K562 (cell line): Measurements from ENCODE around the gene HEPHL1. TPM values are rescaled to one million over a fixed set of nuclear protein-coding genes. Genes with fewer than 3 reads are reported as not detected.

Experiments used
- ATAC-seq: fragments of 200-7000 bp; cut with Tn5 transposase; 3 replicates; pipeline ENCODE4 v1.9.1; 2020; ENCODE audit warnings: moderate library complexity
- BruUV-seq: library from RNA; stranded (reverse); fragments of 400-500 nt; replicated peaks from 2 replicates; lab custom pipeline; 2021; lab: Mats Ljungman, UMichigan
- CTCF ChIA-PET: fragments of 300-600 bp; formaldehyde crosslinking; extraction: SDS; loops from one replicate; lab custom pipeline; 2021; ENCODE audit warnings: low intra/inter-chr PET ratio; lab: Yijun Ruan, JAX
- POLR2A ChIA-PET: fragments of 300-600, 350-650 bp; sonication (Branson Sonifier 250); formaldehyde crosslinking; extraction: SDS; loops from one replicate; lab custom pipeline; 2021; ENCODE audit warnings: antibody characterized with exemption, inconsistent platforms; lab: Yijun Ruan, JAX
- DNase-seq, 4 experiments: peaks; one replicate each; pipeline versions ENCODE4 v3.0.0 to v3.0.0-alpha.2; 2011 to 2018; ENCODE audit warnings: low spot score in 3 of 4, mixed read lengths in 3 of 4; ENCODE audit errors: extremely low read depth in 1 of 4
- FAIRE-seq: peaks from 2 replicates; lab custom pipeline; 2011; peaks lifted over from hg19 to GRCh38; lab: Jason Lieb, UNC
- H2AFZ ChIP-seq: 2 replicates; pipeline ENCODE4 v1.6.0; 2011; ENCODE audit warnings: low read depth, low read length, control low read depth, inconsistent platforms
- H3K27ac ChIP-seq: fragments of 200-600 bp; 3 replicates; pipeline ENCODE4 v1.8.0; 2011; ENCODE audit warnings: low read depth, mild to moderate bottlenecking, control low read depth, inconsistent platforms, low read length, moderate library complexity, mixed read lengths; ENCODE audit errors: extremely low read depth
- H3K27me3 ChIP-seq, 2 experiments: fragments of 300-600 bp in 1 of 2; 2 replicates in 1 of 2; 3 replicates in 1 of 2; pipeline versions ENCODE4 v1.6.0 to v1.8.0; 2011; ENCODE audit warnings: inconsistent platforms in 2 of 2, low read length in 2 of 2, mild to moderate bottlenecking in 1 of 2, mixed read lengths in 1 of 2, moderate library complexity in 1 of 2; ENCODE audit not compliant: control insufficient read depth in 2 of 2, insufficient read depth in 2 of 2
- H3K36me3 ChIP-seq: fragments of 300-600 bp; 3 replicates; pipeline ENCODE4 v1.8.0; 2011; ENCODE audit warnings: mild to moderate bottlenecking, low read length, inconsistent platforms; ENCODE audit not compliant: control insufficient read depth, insufficient read depth
- H3K4me1 ChIP-seq, 2 experiments: fragments of 200-600 bp in 1 of 2; replicated peaks in 1 of 2; 2 replicates in 1 of 2; 3 replicates in 1 of 2; pipeline versions ENCODE4 v1.5.1 to v1.8.0; 2011; ENCODE audit warnings: inconsistent platforms in 2 of 2, low read length in 2 of 2, mild to moderate bottlenecking in 1 of 2, mixed read lengths in 1 of 2, moderate library complexity in 1 of 2; ENCODE audit not compliant: control insufficient read depth in 2 of 2, insufficient read depth in 2 of 2
- H3K4me2 ChIP-seq: 2 replicates; pipeline ENCODE4 v1.6.1; 2011; ENCODE audit warnings: low read length, control low read depth, inconsistent platforms, mixed read lengths; ENCODE audit not compliant: insufficient read depth
- H3K4me3 ChIP-seq: fragments of 200-600 bp; sonication (generic), shearing (Covaris generic); 2 replicates; pipeline ENCODE4 v1.5.1; 2016; ENCODE audit warnings: control low read depth, inconsistent platforms
- H3K79me2 ChIP-seq: fragments of 200-600 bp; 3 replicates; pipeline ENCODE4 v1.8.0; 2011; ENCODE audit warnings: low read length, inconsistent platforms; ENCODE audit not compliant: control insufficient read depth, insufficient read depth
- H3K9ac ChIP-seq, 2 experiments: 2 replicates each; pipeline versions ENCODE4 v1.6.0 to v1.6.1; 2011; ENCODE audit warnings: low read depth in 2 of 2, low read length in 2 of 2, control low read depth in 1 of 2, inconsistent platforms in 1 of 2, mild to moderate bottlenecking in 1 of 2, mixed read lengths in 1 of 2; ENCODE audit not compliant: insufficient read depth in 1 of 2
- H3K9me1 ChIP-seq: one replicate; pipeline ENCODE4 v1.6.0; 2011; ENCODE audit warnings: inconsistent platforms, mild to moderate bottlenecking, low read length, moderate library complexity; ENCODE audit not compliant: control insufficient read depth, insufficient read depth
- H3K9me3 ChIP-seq: replicated peaks from 2 replicates; pipeline ENCODE4 v1.5.1; 2011; ENCODE audit warnings: low read depth, low read length, inconsistent platforms; ENCODE audit not compliant: control insufficient read depth, insufficient read depth
- H4K20me1 ChIP-seq: replicated peaks from 2 replicates; pipeline ENCODE4 v1.6.1; 2011; ENCODE audit warnings: low read length, inconsistent platforms, mixed read lengths; ENCODE audit not compliant: control insufficient read depth, insufficient read depth
- KDM1A ChIP-seq, 2 experiments: fragments of 450-650 bp; IDR thresholded peaks; 2 replicates each; pipeline ENCODE4 v1.6.1; 2016; ENCODE audit warnings: mild to moderate bottlenecking in 2 of 2
- SMAD1 ChIP-seq: fragments of 150-350 bp; IDR thresholded peaks from 2 replicates; pipeline ENCODE4 v1.6.1; 2014; ENCODE audit warnings: low read length, low read depth; ENCODE audit not compliant: partially characterized antibody
- TRIM24 ChIP-seq, 2 experiments: fragments of 450-650 bp; IDR thresholded peaks; 2 replicates each; pipeline ENCODE4 v1.6.1; 2016
- WGBS: fragments of 100-300 bp; shearing (Covaris generic); methylation state at CpG from one replicate; pipeline ENCODE4 v1.1.6; 2016; ENCODE audit warnings: low coverage, mixed read lengths; ENCODE audit not compliant: insufficient coverage; ENCODE audit errors: missing lambda C conversion rate; 5-methylcytosine and 5-hydroxymethylcytosine counted together
- in situ Hi-C: fragments of 300-500 bp; cut with MboI; formaldehyde crosslinking; loops from 4 replicates; pipeline ENCODE4 v1.15.0; 2018; ENCODE audit warnings: inconsistent platforms, mixed read lengths
- intact Hi-C: fragments of 100-400 bp; cut with micrococcal nuclease; formaldehyde crosslinking; loops from 2 replicates; pipeline ENCODE4 v1.14.2; 2022
- polyA plus RNA-seq, 8 experiments: library from polyadenylated mRNA; depleted of rRNA in 4 of 8; stranded (reverse) in 5 of 8; unstranded in 3 of 8; fragments of >200 nt; fragmentation: Nextera tagmentation in 2 of 8; fragmentation: Illumina TruSeq in 1 of 8; extraction: Ambion mirVana in 2 of 8; extraction: Trizol in 1 of 8; gene quantifications; 2 replicates each; pipeline versions ENCODE4 v1.2.1 to v1.2.3, GENCODE V29; 2011 to 2014; ENCODE audit warnings: inconsistent platforms in 1 of 8, missing spikeins in 1 of 8
- total RNA-seq, 7 experiments: library from RNA; depleted of rRNA in 6 of 7; stranded (reverse); fragments of >200 nt in 6 of 7; fragmentation: Illumina TruSeq in 2 of 7; extraction: Trizol in 2 of 7; gene quantifications; 2 replicates each; pipeline versions ENCODE4 v1.2.1 to v1.2.3, GENCODE V29; 2011 to 2021; ENCODE audit warnings: low replicate concordance in 1 of 7
- TF ChIP-seq, protein P1 (sequence below): conservative IDR thresholded peaks from 2 replicates; pipeline ENCODE4 v1.6.1; 2011; ENCODE audit warnings: low read depth, mild to moderate bottlenecking, low read length; ENCODE audit not compliant: control insufficient read depth
- TF ChIP-seq, protein P2 (sequence below): fragments of 200-600 bp; sonication (generic); IDR thresholded peaks from one replicate; pipeline ENCODE4 v1.6.1; 2012; ENCODE audit warnings: mild to moderate bottlenecking, low read depth, low read length, inconsistent platforms

HEPHL1 gene
- total and polyA plus RNA-seq, 9 of the 15 experiments (the other 6 are each of a cell fraction or from before 2014, with no cell fraction given), result 0.01 TPM; not detected in 8

DNA sequence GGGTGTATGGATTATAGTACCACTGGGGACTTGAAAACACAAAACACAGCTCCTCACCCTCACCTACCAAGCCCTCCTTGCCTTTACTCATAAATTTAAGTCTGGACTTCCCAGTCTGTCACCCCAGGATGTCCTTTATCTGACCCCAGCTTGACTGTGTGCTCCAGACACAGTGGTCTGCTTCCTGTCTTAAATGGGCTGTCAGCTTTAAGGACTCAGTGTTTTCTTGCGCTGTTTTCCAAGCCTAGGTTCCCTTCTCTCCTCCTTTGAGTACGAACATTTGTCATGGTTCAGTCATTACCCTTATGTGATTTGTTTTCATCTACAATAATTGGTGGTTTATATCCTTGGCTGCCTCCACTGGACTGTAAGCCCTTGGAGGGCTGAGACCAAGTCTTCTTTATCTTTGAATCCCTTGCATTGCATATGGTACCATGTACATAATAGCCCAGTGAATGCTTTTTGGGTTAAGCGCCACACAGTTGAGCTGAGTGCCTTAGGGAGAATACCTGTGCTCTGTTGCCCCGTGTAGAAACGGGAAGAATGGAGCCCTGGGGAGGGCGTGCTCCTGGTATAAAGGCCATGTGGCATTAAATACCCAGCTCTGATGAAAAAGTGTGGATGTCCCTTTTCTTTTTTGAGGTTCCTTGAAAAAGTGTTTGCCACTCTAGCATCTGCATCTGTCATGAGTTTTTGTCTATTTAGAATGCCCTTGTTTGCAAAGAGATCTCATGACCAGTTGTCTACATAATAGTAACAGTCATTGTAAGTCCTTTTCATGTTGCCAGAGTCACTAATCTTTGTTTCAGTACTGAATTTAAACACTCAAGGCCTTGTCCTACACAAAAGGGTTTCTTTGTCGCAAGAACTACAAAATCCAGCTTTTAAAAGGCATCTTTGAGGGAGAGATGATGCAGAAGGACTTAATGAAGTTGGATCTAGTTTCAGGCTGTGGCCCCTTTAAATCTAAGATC lies 121.4 kb downstream of the HEPHL1 start:
- Histone ChIP-seq H3K27ac (peak overlapping the region; percentile 76), H3K79me2 (peaks cover 85% of the 10 kb centered on the region), H2AFZ (peak overlapping the region; percentile 54), H3K4me2 (peak overlapping the region; percentile 87), H4K20me1 (no peaks in the 10 kb centered on the region), H3K9ac (peak overlapping the region; percentile 39 to 89), H3K36me3 (no peaks in the 10 kb centered on the region), H3K4me1 (peaks cover 15 to 37% of the 10 kb centered on the region in 2 experiments), H3K27me3 (no peaks in the 10 kb centered on the region), H3K9me3 (no peaks in the 10 kb centered on the region), H3K9me1 (no peaks in the 10 kb centered on the region), H3K4me3 (no peak overlapping the region)
- no TSS peak for BruUV-seq
- ChIA-PET POLR2A (interaction anchor here (1.0 to 1.7 kb wide), 5 partner anchors 11 to 401 kb away, joined by 3 to 8 read pairs (median 4); partner anchors contain the start of genes C11orf54, PANX1 and TAF1D), CTCF (no interaction called here)
- FAIRE-seq (peak; percentile 95), DNase-seq (peak in 2 of 4 experiments; percentile 73 to 80), ATAC-seq (peak; percentile 90)
- 43% methylated on average over 7 of the region's 7 CpGs for WGBS
- intact Hi-C loops (no loop called here), in situ Hi-C loops (no loop called here)
- TF ChIP-seq SMAD1 (no peak), KDM1A (IDR thresholded peaks at IDR 0.05) (no peak), TRIM24 (IDR thresholded peaks at IDR 0.05) (peak in 1 of 2 experiments; percentile 45; a peak in 1 of 4 replicates)
- TF ChIP-seq, protein P1, sequence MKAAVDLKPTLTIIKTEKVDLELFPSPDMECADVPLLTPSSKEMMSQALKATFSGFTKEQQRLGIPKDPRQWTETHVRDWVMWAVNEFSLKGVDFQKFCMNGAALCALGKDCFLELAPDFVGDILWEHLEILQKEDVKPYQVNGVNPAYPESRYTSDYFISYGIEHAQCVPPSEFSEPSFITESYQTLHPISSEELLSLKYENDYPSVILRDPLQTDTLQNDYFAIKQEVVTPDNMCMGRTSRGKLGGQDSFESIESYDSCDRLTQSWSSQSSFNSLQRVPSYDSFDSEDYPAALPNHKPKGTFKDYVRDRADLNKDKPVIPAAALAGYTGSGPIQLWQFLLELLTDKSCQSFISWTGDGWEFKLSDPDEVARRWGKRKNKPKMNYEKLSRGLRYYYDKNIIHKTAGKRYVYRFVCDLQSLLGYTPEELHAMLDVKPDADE, result no peak
- TF ChIP-seq, protein P2, sequence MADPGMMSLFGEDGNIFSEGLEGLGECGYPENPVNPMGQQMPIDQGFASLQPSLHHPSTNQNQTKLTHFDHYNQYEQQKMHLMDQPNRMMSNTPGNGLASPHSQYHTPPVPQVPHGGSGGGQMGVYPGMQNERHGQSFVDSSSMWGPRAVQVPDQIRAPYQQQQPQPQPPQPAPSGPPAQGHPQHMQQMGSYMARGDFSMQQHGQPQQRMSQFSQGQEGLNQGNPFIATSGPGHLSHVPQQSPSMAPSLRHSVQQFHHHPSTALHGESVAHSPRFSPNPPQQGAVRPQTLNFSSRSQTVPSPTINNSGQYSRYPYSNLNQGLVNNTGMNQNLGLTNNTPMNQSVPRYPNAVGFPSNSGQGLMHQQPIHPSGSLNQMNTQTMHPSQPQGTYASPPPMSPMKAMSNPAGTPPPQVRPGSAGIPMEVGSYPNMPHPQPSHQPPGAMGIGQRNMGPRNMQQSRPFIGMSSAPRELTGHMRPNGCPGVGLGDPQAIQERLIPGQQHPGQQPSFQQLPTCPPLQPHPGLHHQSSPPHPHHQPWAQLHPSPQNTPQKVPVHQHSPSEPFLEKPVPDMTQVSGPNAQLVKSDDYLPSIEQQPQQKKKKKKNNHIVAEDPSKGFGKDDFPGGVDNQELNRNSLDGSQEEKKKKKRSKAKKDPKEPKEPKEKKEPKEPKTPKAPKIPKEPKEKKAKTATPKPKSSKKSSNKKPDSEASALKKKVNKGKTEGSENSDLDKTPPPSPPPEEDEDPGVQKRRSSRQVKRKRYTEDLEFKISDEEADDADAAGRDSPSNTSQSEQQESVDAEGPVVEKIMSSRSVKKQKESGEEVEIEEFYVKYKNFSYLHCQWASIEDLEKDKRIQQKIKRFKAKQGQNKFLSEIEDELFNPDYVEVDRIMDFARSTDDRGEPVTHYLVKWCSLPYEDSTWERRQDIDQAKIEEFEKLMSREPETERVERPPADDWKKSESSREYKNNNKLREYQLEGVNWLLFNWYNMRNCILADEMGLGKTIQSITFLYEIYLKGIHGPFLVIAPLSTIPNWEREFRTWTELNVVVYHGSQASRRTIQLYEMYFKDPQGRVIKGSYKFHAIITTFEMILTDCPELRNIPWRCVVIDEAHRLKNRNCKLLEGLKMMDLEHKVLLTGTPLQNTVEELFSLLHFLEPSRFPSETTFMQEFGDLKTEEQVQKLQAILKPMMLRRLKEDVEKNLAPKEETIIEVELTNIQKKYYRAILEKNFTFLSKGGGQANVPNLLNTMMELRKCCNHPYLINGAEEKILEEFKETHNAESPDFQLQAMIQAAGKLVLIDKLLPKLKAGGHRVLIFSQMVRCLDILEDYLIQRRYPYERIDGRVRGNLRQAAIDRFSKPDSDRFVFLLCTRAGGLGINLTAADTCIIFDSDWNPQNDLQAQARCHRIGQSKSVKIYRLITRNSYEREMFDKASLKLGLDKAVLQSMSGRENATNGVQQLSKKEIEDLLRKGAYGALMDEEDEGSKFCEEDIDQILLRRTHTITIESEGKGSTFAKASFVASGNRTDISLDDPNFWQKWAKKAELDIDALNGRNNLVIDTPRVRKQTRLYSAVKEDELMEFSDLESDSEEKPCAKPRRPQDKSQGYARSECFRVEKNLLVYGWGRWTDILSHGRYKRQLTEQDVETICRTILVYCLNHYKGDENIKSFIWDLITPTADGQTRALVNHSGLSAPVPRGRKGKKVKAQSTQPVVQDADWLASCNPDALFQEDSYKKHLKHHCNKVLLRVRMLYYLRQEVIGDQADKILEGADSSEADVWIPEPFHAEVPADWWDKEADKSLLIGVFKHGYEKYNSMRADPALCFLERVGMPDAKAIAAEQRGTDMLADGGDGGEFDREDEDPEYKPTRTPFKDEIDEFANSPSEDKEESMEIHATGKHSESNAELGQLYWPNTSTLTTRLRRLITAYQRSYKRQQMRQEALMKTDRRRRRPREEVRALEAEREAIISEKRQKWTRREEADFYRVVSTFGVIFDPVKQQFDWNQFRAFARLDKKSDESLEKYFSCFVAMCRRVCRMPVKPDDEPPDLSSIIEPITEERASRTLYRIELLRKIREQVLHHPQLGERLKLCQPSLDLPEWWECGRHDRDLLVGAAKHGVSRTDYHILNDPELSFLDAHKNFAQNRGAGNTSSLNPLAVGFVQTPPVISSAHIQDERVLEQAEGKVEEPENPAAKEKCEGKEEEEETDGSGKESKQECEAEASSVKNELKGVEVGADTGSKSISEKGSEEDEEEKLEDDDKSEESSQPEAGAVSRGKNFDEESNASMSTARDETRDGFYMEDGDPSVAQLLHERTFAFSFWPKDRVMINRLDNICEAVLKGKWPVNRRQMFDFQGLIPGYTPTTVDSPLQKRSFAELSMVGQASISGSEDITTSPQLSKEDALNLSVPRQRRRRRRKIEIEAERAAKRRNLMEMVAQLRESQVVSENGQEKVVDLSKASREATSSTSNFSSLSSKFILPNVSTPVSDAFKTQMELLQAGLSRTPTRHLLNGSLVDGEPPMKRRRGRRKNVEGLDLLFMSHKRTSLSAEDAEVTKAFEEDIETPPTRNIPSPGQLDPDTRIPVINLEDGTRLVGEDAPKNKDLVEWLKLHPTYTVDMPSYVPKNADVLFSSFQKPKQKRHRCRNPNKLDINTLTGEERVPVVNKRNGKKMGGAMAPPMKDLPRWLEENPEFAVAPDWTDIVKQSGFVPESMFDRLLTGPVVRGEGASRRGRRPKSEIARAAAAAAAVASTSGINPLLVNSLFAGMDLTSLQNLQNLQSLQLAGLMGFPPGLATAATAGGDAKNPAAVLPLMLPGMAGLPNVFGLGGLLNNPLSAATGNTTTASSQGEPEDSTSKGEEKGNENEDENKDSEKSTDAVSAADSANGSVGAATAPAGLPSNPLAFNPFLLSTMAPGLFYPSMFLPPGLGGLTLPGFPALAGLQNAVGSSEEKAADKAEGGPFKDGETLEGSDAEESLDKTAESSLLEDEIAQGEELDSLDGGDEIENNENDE, result no peak
